ENCODE results near the gene BCAS3.

BCAS3 gene

DNA sequence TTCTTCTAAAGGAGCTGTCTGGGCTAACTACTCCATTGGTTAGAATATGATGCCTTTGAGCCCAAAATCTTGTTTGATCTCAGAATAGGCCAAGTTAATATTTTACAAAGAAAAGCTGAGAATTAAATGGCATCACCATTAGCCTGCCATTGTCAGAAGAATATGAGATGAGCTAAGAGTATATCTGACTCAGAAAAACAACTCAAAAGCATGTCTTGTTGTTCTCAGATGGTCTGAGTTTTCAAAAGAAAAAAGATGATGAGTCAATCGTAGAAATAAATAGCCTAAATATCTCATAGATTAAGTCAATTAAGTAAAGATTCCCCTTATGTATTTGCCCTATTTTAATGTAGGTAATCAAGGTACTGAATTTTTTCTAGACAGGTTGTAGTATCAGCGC, 524.9 kb downstream of the BCAS3 start:
- TF ChIP-seq, protein P1, sequence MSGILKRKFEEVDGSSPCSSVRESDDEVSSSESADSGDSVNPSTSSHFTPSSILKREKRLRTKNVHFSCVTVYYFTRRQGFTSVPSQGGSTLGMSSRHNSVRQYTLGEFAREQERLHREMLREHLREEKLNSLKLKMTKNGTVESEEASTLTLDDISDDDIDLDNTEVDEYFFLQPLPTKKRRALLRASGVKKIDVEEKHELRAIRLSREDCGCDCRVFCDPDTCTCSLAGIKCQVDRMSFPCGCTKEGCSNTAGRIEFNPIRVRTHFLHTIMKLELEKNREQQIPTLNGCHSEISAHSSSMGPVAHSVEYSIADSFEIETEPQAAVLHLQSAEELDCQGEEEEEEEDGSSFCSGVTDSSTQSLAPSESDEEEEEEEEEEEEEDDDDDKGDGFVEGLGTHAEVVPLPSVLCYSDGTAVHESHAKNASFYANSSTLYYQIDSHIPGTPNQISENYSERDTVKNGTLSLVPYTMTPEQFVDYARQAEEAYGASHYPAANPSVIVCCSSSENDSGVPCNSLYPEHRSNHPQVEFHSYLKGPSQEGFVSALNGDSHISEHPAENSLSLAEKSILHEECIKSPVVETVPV (CRISPR knock-in tag; IDR thresholded peaks at IDR 0.05), result no peak
- TF ChIP-seq ISL1 (CRISPR knock-in tag; IDR thresholded peaks at IDR 0.05), result no peak
- no peak for TF ChIP-seq ZNF70 (CRISPR knock-in tag; IDR thresholded peaks at IDR 0.05)
- TF ChIP-seq, protein P2, sequence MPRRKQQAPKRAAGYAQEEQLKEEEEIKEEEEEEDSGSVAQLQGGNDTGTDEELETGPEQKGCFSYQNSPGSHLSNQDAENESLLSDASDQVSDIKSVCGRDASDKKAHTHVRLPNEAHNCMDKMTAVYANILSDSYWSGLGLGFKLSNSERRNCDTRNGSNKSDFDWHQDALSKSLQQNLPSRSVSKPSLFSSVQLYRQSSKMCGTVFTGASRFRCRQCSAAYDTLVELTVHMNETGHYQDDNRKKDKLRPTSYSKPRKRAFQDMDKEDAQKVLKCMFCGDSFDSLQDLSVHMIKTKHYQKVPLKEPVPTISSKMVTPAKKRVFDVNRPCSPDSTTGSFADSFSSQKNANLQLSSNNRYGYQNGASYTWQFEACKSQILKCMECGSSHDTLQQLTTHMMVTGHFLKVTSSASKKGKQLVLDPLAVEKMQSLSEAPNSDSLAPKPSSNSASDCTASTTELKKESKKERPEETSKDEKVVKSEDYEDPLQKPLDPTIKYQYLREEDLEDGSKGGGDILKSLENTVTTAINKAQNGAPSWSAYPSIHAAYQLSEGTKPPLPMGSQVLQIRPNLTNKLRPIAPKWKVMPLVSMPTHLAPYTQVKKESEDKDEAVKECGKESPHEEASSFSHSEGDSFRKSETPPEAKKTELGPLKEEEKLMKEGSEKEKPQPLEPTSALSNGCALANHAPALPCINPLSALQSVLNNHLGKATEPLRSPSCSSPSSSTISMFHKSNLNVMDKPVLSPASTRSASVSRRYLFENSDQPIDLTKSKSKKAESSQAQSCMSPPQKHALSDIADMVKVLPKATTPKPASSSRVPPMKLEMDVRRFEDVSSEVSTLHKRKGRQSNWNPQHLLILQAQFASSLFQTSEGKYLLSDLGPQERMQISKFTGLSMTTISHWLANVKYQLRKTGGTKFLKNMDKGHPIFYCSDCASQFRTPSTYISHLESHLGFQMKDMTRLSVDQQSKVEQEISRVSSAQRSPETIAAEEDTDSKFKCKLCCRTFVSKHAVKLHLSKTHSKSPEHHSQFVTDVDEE (CRISPR knock-in tag; IDR thresholded peaks at IDR 0.05), result no peak
- TF ChIP-seq SNAI2 (CRISPR knock-in tag; IDR thresholded peaks at IDR 0.05), result no peak
- no peak for TF ChIP-seq TCF4 (CRISPR knock-in tag; IDR thresholded peaks at IDR 0.05; ENCODE audit: borderline replicate concordance)
- no peak for TF ChIP-seq ZFP30 (CRISPR knock-in tag; IDR thresholded peaks at IDR 0.05)
- no peak for TF ChIP-seq ZFP3 (CRISPR knock-in tag; IDR thresholded peaks at IDR 0.05)
- TF ChIP-seq RARB (CRISPR knock-in tag; IDR thresholded peaks at IDR 0.05), result no peak
- no peak for TF ChIP-seq ZC3H10 (CRISPR knock-in tag; IDR thresholded peaks at IDR 0.05)
- no peak for TF ChIP-seq ARNTL (CRISPR knock-in tag; IDR thresholded peaks at IDR 0.05; ENCODE audit: borderline replicate concordance, low read depth)
- TF ChIP-seq, protein P3, sequence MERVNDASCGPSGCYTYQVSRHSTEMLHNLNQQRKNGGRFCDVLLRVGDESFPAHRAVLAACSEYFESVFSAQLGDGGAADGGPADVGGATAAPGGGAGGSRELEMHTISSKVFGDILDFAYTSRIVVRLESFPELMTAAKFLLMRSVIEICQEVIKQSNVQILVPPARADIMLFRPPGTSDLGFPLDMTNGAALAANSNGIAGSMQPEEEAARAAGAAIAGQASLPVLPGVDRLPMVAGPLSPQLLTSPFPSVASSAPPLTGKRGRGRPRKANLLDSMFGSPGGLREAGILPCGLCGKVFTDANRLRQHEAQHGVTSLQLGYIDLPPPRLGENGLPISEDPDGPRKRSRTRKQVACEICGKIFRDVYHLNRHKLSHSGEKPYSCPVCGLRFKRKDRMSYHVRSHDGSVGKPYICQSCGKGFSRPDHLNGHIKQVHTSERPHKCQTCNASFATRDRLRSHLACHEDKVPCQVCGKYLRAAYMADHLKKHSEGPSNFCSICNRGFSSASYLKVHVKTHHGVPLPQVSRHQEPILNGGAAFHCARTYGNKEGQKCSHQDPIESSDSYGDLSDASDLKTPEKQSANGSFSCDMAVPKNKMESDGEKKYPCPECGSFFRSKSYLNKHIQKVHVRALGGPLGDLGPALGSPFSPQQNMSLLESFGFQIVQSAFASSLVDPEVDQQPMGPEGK (CRISPR knock-in tag; IDR thresholded peaks at IDR 0.05; ENCODE audit: borderline replicate concordance), result no peak
- TF ChIP-seq BACH2 (CRISPR knock-in tag; IDR thresholded peaks at IDR 0.05; ENCODE audit: borderline replicate concordance), result no peak
- TF ChIP-seq TOX (CRISPR knock-in tag; IDR thresholded peaks at IDR 0.05; ENCODE audit: borderline replicate concordance), result no peak
- TF ChIP-seq, protein P4, sequence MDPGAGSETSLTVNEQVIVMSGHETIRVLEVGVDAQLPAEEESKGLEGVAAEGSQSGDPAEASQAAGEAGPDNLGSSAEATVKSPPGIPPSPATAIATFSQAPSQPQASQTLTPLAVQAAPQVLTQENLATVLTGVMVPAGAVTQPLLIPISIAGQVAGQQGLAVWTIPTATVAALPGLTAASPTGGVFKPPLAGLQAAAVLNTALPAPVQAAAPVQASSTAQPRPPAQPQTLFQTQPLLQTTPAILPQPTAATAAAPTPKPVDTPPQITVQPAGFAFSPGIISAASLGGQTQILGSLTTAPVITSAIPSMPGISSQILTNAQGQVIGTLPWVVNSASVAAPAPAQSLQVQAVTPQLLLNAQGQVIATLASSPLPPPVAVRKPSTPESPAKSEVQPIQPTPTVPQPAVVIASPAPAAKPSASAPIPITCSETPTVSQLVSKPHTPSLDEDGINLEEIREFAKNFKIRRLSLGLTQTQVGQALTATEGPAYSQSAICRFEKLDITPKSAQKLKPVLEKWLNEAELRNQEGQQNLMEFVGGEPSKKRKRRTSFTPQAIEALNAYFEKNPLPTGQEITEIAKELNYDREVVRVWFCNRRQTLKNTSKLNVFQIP (CRISPR knock-in tag; IDR thresholded peaks at IDR 0.05; ENCODE audit: borderline replicate concordance, low read depth), result no peak
- no peak for TF ChIP-seq ESRRG (CRISPR knock-in tag; IDR thresholded peaks at IDR 0.05)
- no peak for TF ChIP-seq ZNF8 (CRISPR knock-in tag; IDR thresholded peaks at IDR 0.05)
- TF ChIP-seq, protein P5, sequence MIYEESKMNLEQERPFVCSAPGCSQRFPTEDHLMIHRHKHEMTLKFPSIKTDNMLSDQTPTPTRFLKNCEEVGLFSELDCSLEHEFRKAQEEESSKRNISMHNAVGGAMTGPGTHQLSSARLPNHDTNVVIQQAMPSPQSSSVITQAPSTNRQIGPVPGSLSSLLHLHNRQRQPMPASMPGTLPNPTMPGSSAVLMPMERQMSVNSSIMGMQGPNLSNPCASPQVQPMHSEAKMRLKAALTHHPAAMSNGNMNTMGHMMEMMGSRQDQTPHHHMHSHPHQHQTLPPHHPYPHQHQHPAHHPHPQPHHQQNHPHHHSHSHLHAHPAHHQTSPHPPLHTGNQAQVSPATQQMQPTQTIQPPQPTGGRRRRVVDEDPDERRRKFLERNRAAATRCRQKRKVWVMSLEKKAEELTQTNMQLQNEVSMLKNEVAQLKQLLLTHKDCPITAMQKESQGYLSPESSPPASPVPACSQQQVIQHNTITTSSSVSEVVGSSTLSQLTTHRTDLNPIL (CRISPR knock-in tag; IDR thresholded peaks at IDR 0.05; ENCODE audit: low read depth), result no peak
- TF ChIP-seq ZNF565 (CRISPR knock-in tag; conservative IDR thresholded peaks at IDR 0.05; ENCODE audit: low read depth), result no peak
- ATAC-seq, result 0 out of 3 replicates have a peak, but pooled peaks have one; percentile 8

DNA sequence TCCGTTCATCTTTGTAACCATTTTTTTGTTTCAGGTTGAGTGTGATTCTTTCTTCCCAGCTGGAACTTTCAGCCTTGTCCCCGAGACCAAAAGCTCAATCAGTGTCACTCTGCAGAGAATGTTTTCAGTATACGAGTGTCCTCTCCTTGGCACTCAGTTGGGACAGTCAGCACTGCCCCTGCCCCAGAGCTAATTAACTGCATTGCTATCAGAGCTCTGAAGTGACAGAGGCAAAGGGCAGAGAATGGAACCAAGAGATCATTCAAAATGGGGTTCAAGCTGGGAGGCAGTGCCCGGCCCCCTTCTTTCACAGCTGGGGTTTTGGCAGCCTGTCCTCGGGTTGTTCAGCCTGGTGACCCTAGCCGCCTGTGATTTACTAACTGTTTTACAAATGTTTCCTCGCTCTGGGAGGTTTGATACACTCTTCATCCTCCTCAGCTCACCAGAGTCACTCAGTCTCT, 526.0 kb downstream of the BCAS3 start:
- no peak for ATAC-seq
- no peak for TF ChIP-seq BACH2 (CRISPR knock-in tag; IDR thresholded peaks at IDR 0.05; ENCODE audit: borderline replicate concordance)
- TF ChIP-seq, protein P5 (CRISPR knock-in tag; IDR thresholded peaks at IDR 0.05; ENCODE audit: low read depth), result no peak
- TF ChIP-seq, protein P1 (CRISPR knock-in tag; IDR thresholded peaks at IDR 0.05), result no peak
- no peak for TF ChIP-seq ARNTL (CRISPR knock-in tag; IDR thresholded peaks at IDR 0.05; ENCODE audit: borderline replicate concordance, low read depth)
- no peak for TF ChIP-seq ZNF70 (CRISPR knock-in tag; IDR thresholded peaks at IDR 0.05)
- no peak for TF ChIP-seq ZFP3 (CRISPR knock-in tag; IDR thresholded peaks at IDR 0.05)
- TF ChIP-seq ESRRG (CRISPR knock-in tag; IDR thresholded peaks at IDR 0.05), result no peak
- no peak for TF ChIP-seq TOX (CRISPR knock-in tag; IDR thresholded peaks at IDR 0.05; ENCODE audit: borderline replicate concordance)
- TF ChIP-seq GLIS3 (CRISPR knock-in tag; IDR thresholded peaks at IDR 0.05), result no peak
- no peak for TF ChIP-seq CSDC2 (CRISPR knock-in tag; IDR thresholded peaks at IDR 0.05)
- TF ChIP-seq, protein P2 (CRISPR knock-in tag; IDR thresholded peaks at IDR 0.05), result no peak
- TF ChIP-seq TCF4 (CRISPR knock-in tag; IDR thresholded peaks at IDR 0.05; ENCODE audit: borderline replicate concordance), result no peak
- TF ChIP-seq, protein P4 (CRISPR knock-in tag; IDR thresholded peaks at IDR 0.05; ENCODE audit: borderline replicate concordance, low read depth), result no peak
- no peak for TF ChIP-seq SNAI2 (CRISPR knock-in tag; IDR thresholded peaks at IDR 0.05)
